K562 (cell line): ENCODE measurements around the gene MCL1. TPM values are rescaled to one million over a fixed set of nuclear protein-coding genes. Genes with fewer than 3 reads are reported as not detected.

Experiments used
- ARID2 ChIP-seq: fragments of 450-650 bp; IDR thresholded peaks from 2 replicates; pipeline ENCODE4 v1.6.1; 2017; ENCODE audit warnings: antibody characterized with exemption, mild to moderate bottlenecking
- ARID3B ChIP-seq: fragments of 250-450 bp; sonication (Bioruptor Pico); IDR thresholded peaks from 2 replicates; pipeline ENCODE4 v1.4.0; 2020; ENCODE audit warnings: borderline replicate concordance
- ATF7 ChIP-seq: fragments of 450-650 bp; IDR thresholded peaks from 2 replicates; pipeline ENCODE4 v1.7.1; 2014; ENCODE audit warnings: mild to moderate bottlenecking, moderate library complexity
- CREM ChIP-seq: IDR thresholded peaks from 2 replicates; pipeline ENCODE4 v1.6.1; 2014; ENCODE audit warnings: antibody characterized with exemption, low read depth
- DACH1 ChIP-seq: fragments of 450-650 bp; IDR thresholded peaks from 2 replicates; pipeline ENCODE4 v1.6.1; 2018; ENCODE audit not compliant: partially characterized antibody
- DLX4 ChIP-seq: fragments of 250-450 bp; sonication (Bioruptor Pico); IDR thresholded peaks from 2 replicates; pipeline ENCODE4 v1.6.1; 2021; ENCODE audit warnings: mild to moderate bottlenecking
- LEF1 ChIP-seq: fragments of 450-650 bp; IDR thresholded peaks from 2 replicates; pipeline ENCODE4 v1.6.1; 2016; ENCODE audit warnings: mild to moderate bottlenecking
- MED1 ChIP-seq: sonication (generic); formaldehyde crosslinking; IDR thresholded peaks from 2 replicates; pipeline ENCODE4 v1.8.1; 2023; ENCODE audit warnings: missing genetic modification reagents, borderline replicate concordance
- NFIX ChIP-seq: fragments of 250-450 bp; sonication (Bioruptor Pico); IDR thresholded peaks from 2 replicates; pipeline ENCODE4 v1.4.0; 2020; ENCODE audit warnings: low read depth, mild to moderate bottlenecking, moderate library complexity
- NFRKB ChIP-seq: fragments of 450-650 bp; IDR thresholded peaks from 2 replicates; pipeline ENCODE4 v1.6.1; 2016; ENCODE audit warnings: low read depth
- NR1H2 ChIP-seq: sonication (generic); formaldehyde crosslinking; IDR thresholded peaks from 2 replicates; pipeline ENCODE4 v1.4.0; 2020; ENCODE audit warnings: mild to moderate bottlenecking, missing genetic modification reagents
- NR2C2 ChIP-seq, 2 experiments: fragments of 200-800 bp in 1 of 2; sonication (Bioruptor generic) in 1 of 2; sonication (generic) in 1 of 2; formaldehyde crosslinking in 1 of 2; IDR thresholded peaks; 2 replicates each; pipeline versions ENCODE4 v1.6.1 to v1.8.0; 2016 to 2022; ENCODE audit warnings: mild to moderate bottlenecking in 1 of 2, missing compliant biosample characterization in 1 of 2, missing genetic modification characterization in 1 of 2, missing genetic modification reagents in 1 of 2
- PHB ChIP-seq: fragments of 250-450 bp; sonication (Bioruptor Pico); IDR thresholded peaks from 2 replicates; pipeline ENCODE4 v1.5.0; 2021
- RAD51 ChIP-seq: fragments of 450-650 bp; IDR thresholded peaks from 2 replicates; pipeline ENCODE4 v1.7.1; 2016; ENCODE audit warnings: low read depth, mild to moderate bottlenecking, borderline replicate concordance
- RBM15 ChIP-seq: fragments of 200-400 bp; formaldehyde crosslinking; IDR thresholded peaks from 2 replicates; pipeline ENCODE4 v1.6.1; 2018; ENCODE audit warnings: mild to moderate bottlenecking, low read length, moderate library complexity; ENCODE audit not compliant: insufficient read depth
- SAFB ChIP-seq: fragments of 200-400 bp; formaldehyde crosslinking; IDR thresholded peaks from 2 replicates; pipeline ENCODE4 v1.6.1; 2017; ENCODE audit warnings: low read depth, low read length, borderline replicate concordance
- SRF ChIP-seq, 2 experiments: fragments of 250-450, 450-650 bp in 1 of 2; sonication (Bioruptor Pico) in 1 of 2; sonication (generic) in 1 of 2; formaldehyde crosslinking; IDR thresholded peaks; 2 replicates each; pipeline versions ENCODE4 v1.5.0 to v1.5.1; 2020 to 2022; ENCODE audit warnings: mild to moderate bottlenecking in 1 of 2, missing genetic modification reagents in 1 of 2
- TSHZ1 ChIP-seq: fragments of 250-450 bp; sonication (Bioruptor Pico); IDR thresholded peaks from 2 replicates; pipeline ENCODE4 v1.4.0; 2020; ENCODE audit warnings: mild to moderate bottlenecking, moderate library complexity
- ZBTB7A ChIP-seq: IDR thresholded peaks from 2 replicates; pipeline ENCODE4 v1.6.1; 2011; ENCODE audit warnings: low read depth, mild to moderate bottlenecking, low read length, moderate library complexity, borderline replicate concordance; ENCODE audit not compliant: control insufficient read depth
- ZC3H8 ChIP-seq: fragments of 450-650 bp; IDR thresholded peaks from 2 replicates; pipeline ENCODE4 v1.6.1; 2017
- ZNF133 ChIP-seq: fragments of 250-450 bp; sonication (Bioruptor Pico); IDR thresholded peaks from 2 replicates; pipeline ENCODE4 v1.4.0; 2020; ENCODE audit warnings: mild to moderate bottlenecking
- polyA plus RNA-seq, 8 experiments: library from polyadenylated mRNA; depleted of rRNA in 4 of 8; stranded (reverse) in 5 of 8; unstranded in 3 of 8; fragments of >200 nt; fragmentation: Nextera tagmentation in 2 of 8; fragmentation: Illumina TruSeq in 1 of 8; extraction: Ambion mirVana in 2 of 8; extraction: Trizol in 1 of 8; gene quantifications; 2 replicates each; pipeline versions ENCODE4 v1.2.1 to v1.2.3, GENCODE V29; 2011 to 2014; ENCODE audit warnings: inconsistent platforms in 1 of 8, missing spikeins in 1 of 8
- total RNA-seq, 7 experiments: library from RNA; depleted of rRNA in 6 of 7; stranded (reverse); fragments of >200 nt in 6 of 7; fragmentation: Illumina TruSeq in 2 of 7; extraction: Trizol in 2 of 7; gene quantifications; 2 replicates each; pipeline versions ENCODE4 v1.2.1 to v1.2.3, GENCODE V29; 2011 to 2021; ENCODE audit warnings: low replicate concordance in 1 of 7

Gene MCL1
- total and polyA plus RNA-seq, 9 of the 15 experiments (the other 6 are each of a cell fraction or from before 2014, with no cell fraction given) = 27.1 to 224 (median 138) TPM

- peak in 1 of 2 experiments; percentile 78; a peak in 1 of 4 replicates for TF ChIP-seq SRF (CRISPR knock-in tag; IDR thresholded peaks at IDR 0.05)
- no peak for TF ChIP-seq NFRKB
- TF ChIP-seq DLX4 (CRISPR knock-in tag) = no peak
- TF ChIP-seq ARID2 = no peak
- no peak for TF ChIP-seq NR1H2 (CRISPR knock-in tag)
- TF ChIP-seq NR2C2 (CRISPR knock-in tag; IDR thresholded peaks at IDR 0.05) = no peak
- peak; percentile 56 for TF ChIP-seq NR2C2 (tag; IDR thresholded peaks at IDR 0.05)
- no peak for TF ChIP-seq ARID3B (CRISPR knock-in tag)
- no peak for TF ChIP-seq ZC3H8
- TF ChIP-seq SAFB = no peak
- TF ChIP-seq CREM = no peak; the same call in none of the 2 replicates
- peak; percentile 93 for TF ChIP-seq ATF7
- TF ChIP-seq ZBTB7A = no peak
- peak; percentile 90 for TF ChIP-seq DACH1
- TF ChIP-seq MED1 = no peak
- TF ChIP-seq RAD51 = peak; percentile 34; the same call in 1 of the 2 replicates
- no peak for TF ChIP-seq TSHZ1 (CRISPR knock-in tag)
- TF ChIP-seq PHB (CRISPR knock-in tag) = no peak
- no peak for TF ChIP-seq ZNF133
- peak; percentile 86 for TF ChIP-seq LEF1
- TF ChIP-seq RBM15 = no peak
- no peak for TF ChIP-seq NFIX (CRISPR knock-in tag)
These were observed 40.4 kb upstream of the MCL1 start (continued) for GRCh38 chr1:150619576-150620509.
